ENCODE measurements around the gene NOS3.
"Not testable (repeated sequence)": the region's sequence is repeated elsewhere in the genome, so short reads cannot be mapped to it uniquely, and the experiment has no call there.

The NOS3 gene

GRCh38 chr7:151005566-151005965 is 14.7 kb downstream of the NOS3 start:
- DNase-seq: no peak

GRCh38 chr7:151006590-151007300 is 15.9 kb downstream of the NOS3 start:
- DNase-seq: no peak

- DNase-seq: no peak
Observed at GRCh38 chr7:151007469-151007898, 16.7 kb downstream of the NOS3 start.

GRCh38 chr7:151008143-151008510 is 17.3 kb downstream of the NOS3 start:
- DNase-seq: no peak

- DNase-seq: no peak
Observed at GRCh38 chr7:151008511-151009323, 17.9 kb downstream of the NOS3 start.

- no peak for DNase-seq
Observed at GRCh38 chr7:151009327-151010036, 18.7 kb downstream of the NOS3 start.

- no peak for DNase-seq
Observed at GRCh38 chr7:151010037-151010306, 19.2 kb downstream of the NOS3 start.

- no peak for DNase-seq
Observed at GRCh38 chr7:151010307-151011096, 19.7 kb downstream of the NOS3 start.

GRCh38 chr7:151011097-151011409 is 20.2 kb downstream of the NOS3 start:
- no peak for DNase-seq

- not testable (repeated sequence) for DNase-seq
Observed at GRCh38 chr7:151011616-151012015, 20.8 kb downstream of the NOS3 start.

- DNase-seq: no peak
Observed at GRCh38 chr7:151012031-151012692, 21.3 kb downstream of the NOS3 start.

GRCh38 chr7:151012911-151013347 is 22.1 kb downstream of the NOS3 start:
- no peak for DNase-seq

- DNase-seq: no peak
Observed at GRCh38 chr7:151013356-151013732, 22.5 kb downstream of the NOS3 start.

GRCh38 chr7:151013733-151014497 is 23.1 kb downstream of the NOS3 start:
- no peak for DNase-seq

GRCh38 chr7:151014950-151015349 is 24.1 kb downstream of the NOS3 start:
- DNase-seq: no peak

- DNase-seq: no peak
Observed at GRCh38 chr7:151015967-151016366, 25.1 kb downstream of the NOS3 start.

- no peak for DNase-seq
Observed at GRCh38 chr7:151016505-151016904, 25.7 kb downstream of the NOS3 start.

GRCh38 chr7:151016942-151017341 is 26.1 kb downstream of the NOS3 start:
- no peak for DNase-seq

GRCh38 chr7:151017370-151017952 is 26.6 kb downstream of the NOS3 start:
- DNase-seq: no peak

- DNase-seq: peak; percentile 27
Observed at GRCh38 chr7:151017953-151018420, 27.2 kb downstream of the NOS3 start.

- DNase-seq: no peak
Observed at GRCh38 chr7:151018421-151019129, 27.8 kb downstream of the NOS3 start.
